ENCODE data around the gene PDC. TPM values are rescaled to one million over a fixed set of nuclear protein-coding genes. Genes with fewer than 3 reads are reported as not detected.
A peak's percentile ranks its signal among the peaks of the same experiment; 100 is the strongest.

The PDC gene
- total and polyA plus RNA-seq, 10 of the 15 experiments (the other 5 are each of a cell fraction or from before 2014, with no cell fraction given) = 0.11 TPM; not detected in 9

GRCh38 chr1:186409091-186409490 is 51.8 kb downstream of the PDC start (continued):
- no peak for TF ChIP-seq ETV6 (conservative IDR thresholded peaks at IDR 0.05 in 1 of 2, IDR thresholded peaks at IDR 0.05 in 1 of 2; ENCODE audit: borderline replicate concordance in 1 of 2, low read depth in 1 of 2)
- no peak for TF ChIP-seq NR2C2 (IDR thresholded peaks at IDR 0.05; ENCODE audit: borderline replicate concordance, control insufficient read depth, insufficient read length, low read depth)
- TF ChIP-seq POLR2AphosphoS5 (IDR thresholded peaks at IDR 0.05; ENCODE audit: low read length) = no peak
- peak; percentile 67 for TF ChIP-seq BMI1 (IDR thresholded peaks at IDR 0.05; ENCODE audit: borderline replicate concordance)
- TF ChIP-seq FOXK2 (IDR thresholded peaks at IDR 0.05) = no peak
- 0 out of 2 replicates have a peak, but pooled peaks have one; percentile 33 for TF ChIP-seq PKNOX1 (IDR thresholded peaks at IDR 0.05)
- TF ChIP-seq YY1 (IDR thresholded peaks at IDR 0.05; ENCODE audit: low read depth, low read length) = no peak
- TF ChIP-seq TCF7 (IDR thresholded peaks at IDR 0.05; ENCODE audit: borderline replicate concordance) = no peak
- no peak for TF ChIP-seq ZSCAN29 (IDR thresholded peaks at IDR 0.05)

GRCh38 chr1:186404454-186405051 is 56.4 kb downstream of the PDC start:
- Histone ChIP-seq H2AFZ (ENCODE audit: control insufficient read depth, low read depth, low read length) (no peak overlapping the region), H3K4me2 (ENCODE audit: control insufficient read depth, insufficient read depth) (no peak overlapping the region), H3K9ac (ENCODE audit: control insufficient read depth, insufficient read depth, low read length) (no peak overlapping the region), H3K9me3 (replicated peaks; ENCODE audit: control insufficient read depth, insufficient read depth, low read length) (no peaks in the 10 kb centered on the region), H4K20me1 (ENCODE audit: control insufficient read depth, insufficient read depth) (no peaks in the 10 kb centered on the region), H3K4me3 (no peak overlapping the region), H3K79me2 (ENCODE audit: control insufficient read depth, insufficient read depth, low read length) (no peaks in the 10 kb centered on the region), H3K4me1 (ENCODE audit: control insufficient read depth, insufficient read depth, low read length) (no peaks in the 10 kb centered on the region), H3K27ac (ENCODE audit: control insufficient read depth, insufficient read depth) (no peak overlapping the region), H3K27me3 (replicated peaks in 1 of 2; ENCODE audit: control insufficient read depth in 2 of 2, insufficient read depth in 2 of 2, low read length in 1 of 2) (no peaks in the 10 kb centered on the region), H3K36me3 (ENCODE audit: control insufficient read depth in 2 of 2, insufficient read depth in 2 of 2, low read length in 1 of 2) (peaks cover 0 to 3% of the 10 kb centered on the region in 2 experiments; a peak in 1 of 4 replicates)
- ChIA-PET SMC1A (ENCODE audit: uncharacterized antibody, unreplicated experiment) (interaction anchor here (0.8 to 1.5 kb wide), 11 partner anchors 9 to 591 kb away, joined by 3 to 5 read pairs (median 3); no protein-coding TSS in a partner anchor), POLR2A (no interaction called here), CTCF (interaction anchor here (0.6 to 1.5 kb wide), 24 partner anchors 9 to 636 kb away, joined by 3 to 11 read pairs (median 4); partner anchors contain the start of genes ODR4, PTGS2 and TPR), RAD21 (ENCODE audit: unreplicated experiment) (interaction anchor here (0.6 to 2.0 kb wide), 7 partner anchors 9 to 582 kb away, joined by 3 to 11 read pairs (median 5); no protein-coding TSS in a partner anchor)
- no peak for DNase-seq (ENCODE audit: low read depth, low spot score)
- in situ Hi-C loops (cut with MboI) = loop anchor here (10.0 kb wide), 1 partner anchor 580 kb away; no protein-coding TSS in a partner anchor
- intact Hi-C loops (cut with micrococcal nuclease; ENCODE audit: unreplicated experiment) = loop anchor here (1.0 to 10.0 kb wide), 2 partner anchors 200 to 582 kb away; no protein-coding TSS in a partner anchor
- WGBS (ENCODE audit: insufficient coverage, insufficient replicate concordance, low lambda C conversion rate, missing lambda C conversion rate) = 62% methylated on average over 5 of the region's 5 CpGs
- peak; percentile 73 for FAIRE-seq
- ATAC-seq = peak; percentile 72
- BruUV-seq (replicated peaks) = no TSS peak
- TF ChIP-seq BMI1 (IDR thresholded peaks at IDR 0.05; ENCODE audit: borderline replicate concordance) = no peak
- no peak for TF ChIP-seq TCF3 (IDR thresholded peaks at IDR 0.05; ENCODE audit: borderline replicate concordance, insufficient read depth, low read depth, low read length)
- no peak for TF ChIP-seq TCF7 (IDR thresholded peaks at IDR 0.05; ENCODE audit: borderline replicate concordance)
- TF ChIP-seq BCL11A (IDR thresholded peaks at IDR 0.05; ENCODE audit: low read depth, low read length) = no peak
- TF ChIP-seq RELA (IDR thresholded peaks at IDR 0.05; ENCODE audit: borderline replicate concordance, partially characterized antibody) = no peak
- no peak for TF ChIP-seq BHLHE40 (IDR thresholded peaks at IDR 0.05; ENCODE audit: borderline replicate concordance in 1 of 2, low read depth in 2 of 2, low read length in 1 of 2)
- TF ChIP-seq ETV6 (conservative IDR thresholded peaks at IDR 0.05 in 1 of 2, IDR thresholded peaks at IDR 0.05 in 1 of 2; ENCODE audit: borderline replicate concordance in 1 of 2, low read depth in 1 of 2) = no peak
- TF ChIP-seq ZBTB33 (IDR thresholded peaks at IDR 0.05) = no peak
- TF ChIP-seq BCLAF1 (IDR thresholded peaks at IDR 0.05) = no peak
